ENCODE measurements around the gene HOXB13.

DNA sequence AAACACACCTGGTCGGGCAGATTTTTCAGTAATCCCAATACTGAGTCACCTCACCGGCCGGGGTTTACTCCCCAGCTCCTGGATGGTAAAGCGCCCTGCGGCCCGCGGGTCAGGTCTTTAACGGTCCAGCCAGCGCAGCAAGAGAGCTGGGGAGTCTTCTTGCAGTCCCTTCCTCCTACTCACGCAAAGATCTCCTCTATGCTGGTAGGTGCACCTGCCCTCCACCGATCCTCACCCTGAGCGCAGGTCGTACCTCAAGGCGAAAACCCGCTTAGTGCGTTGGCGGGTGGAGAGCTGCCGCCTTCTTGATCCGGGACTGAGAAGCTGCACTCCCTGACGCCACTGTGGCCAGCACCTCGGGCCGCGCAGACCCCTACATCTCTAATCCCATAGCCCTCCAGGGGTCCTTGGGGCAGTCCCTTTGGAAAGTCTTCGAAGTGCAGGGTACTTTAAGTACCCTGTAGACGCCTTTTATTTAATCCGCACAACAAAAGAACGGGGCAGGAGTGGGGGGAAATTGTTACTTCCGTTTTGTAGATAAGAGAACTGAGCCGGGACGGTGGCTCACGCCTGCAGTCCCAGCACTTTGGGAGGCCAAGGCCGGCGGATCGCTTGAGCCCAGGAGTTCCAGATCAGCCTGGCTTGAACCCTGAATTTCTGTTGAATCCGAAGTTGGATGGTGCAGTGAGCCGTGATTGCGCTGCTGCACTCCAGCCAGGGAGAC is 10.4 kb upstream of the HOXB13 start:
- TF ChIP-seq, protein P1, sequence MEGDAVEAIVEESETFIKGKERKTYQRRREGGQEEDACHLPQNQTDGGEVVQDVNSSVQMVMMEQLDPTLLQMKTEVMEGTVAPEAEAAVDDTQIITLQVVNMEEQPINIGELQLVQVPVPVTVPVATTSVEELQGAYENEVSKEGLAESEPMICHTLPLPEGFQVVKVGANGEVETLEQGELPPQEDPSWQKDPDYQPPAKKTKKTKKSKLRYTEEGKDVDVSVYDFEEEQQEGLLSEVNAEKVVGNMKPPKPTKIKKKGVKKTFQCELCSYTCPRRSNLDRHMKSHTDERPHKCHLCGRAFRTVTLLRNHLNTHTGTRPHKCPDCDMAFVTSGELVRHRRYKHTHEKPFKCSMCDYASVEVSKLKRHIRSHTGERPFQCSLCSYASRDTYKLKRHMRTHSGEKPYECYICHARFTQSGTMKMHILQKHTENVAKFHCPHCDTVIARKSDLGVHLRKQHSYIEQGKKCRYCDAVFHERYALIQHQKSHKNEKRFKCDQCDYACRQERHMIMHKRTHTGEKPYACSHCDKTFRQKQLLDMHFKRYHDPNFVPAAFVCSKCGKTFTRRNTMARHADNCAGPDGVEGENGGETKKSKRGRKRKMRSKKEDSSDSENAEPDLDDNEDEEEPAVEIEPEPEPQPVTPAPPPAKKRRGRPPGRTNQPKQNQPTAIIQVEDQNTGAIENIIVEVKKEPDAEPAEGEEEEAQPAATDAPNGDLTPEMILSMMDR (IDR thresholded peaks at IDR 0.05 in 8 of 11, conservative IDR thresholded peaks at IDR 0.05 in 3 of 11), result no peak
- TF ChIP-seq POLR2AphosphoS5 (IDR thresholded peaks at IDR 0.05), result no peak
